H1 (cell line): Measurements from ENCODE around the gene MEX3D. TPM values are rescaled to one million over a fixed set of nuclear protein-coding genes. Genes with fewer than 3 reads are reported as not detected.

Experiments
- ATF3 ChIP-seq: IDR thresholded peaks from 2 replicates; pipeline ENCODE4 v1.6.1; 2011; ENCODE audit warnings: low read depth, mild to moderate bottlenecking, low read length; ENCODE audit not compliant: insufficient read depth
- BACH1 ChIP-seq: IDR thresholded peaks from 2 replicates; pipeline ENCODE4 v1.6.1; 2012; ENCODE audit warnings: low read length, improper control_type of control experiment
- CHD7 ChIP-seq: fragments of 300-600 bp; sonication (generic); IDR thresholded peaks from 2 replicates; pipeline ENCODE4 v1.7.1; 2012; ENCODE audit warnings: low read length, moderate library complexity, mild to moderate bottlenecking, inconsistent platforms; ENCODE audit not compliant: insufficient replicate concordance
- EGR1 ChIP-seq: IDR thresholded peaks from 2 replicates; pipeline ENCODE4 v1.6.1; 2011; ENCODE audit warnings: low read depth, low read length, borderline replicate concordance
- EP300 ChIP-seq, 2 experiments: IDR thresholded peaks; 1 replicate in 1 of 2; 2 replicates in 1 of 2; pipeline ENCODE4 v1.6.1; 2011 to 2012; ENCODE audit warnings: low read depth in 2 of 2, low read length in 2 of 2, mild to moderate bottlenecking in 2 of 2, borderline replicate concordance in 1 of 2, inconsistent platforms in 1 of 2, moderate library complexity in 1 of 2
- EZH2 ChIP-seq: fragments of 200-600 bp; sonication (generic); IDR thresholded peaks from 2 replicates; pipeline ENCODE4 v1.7.1; 2012; ENCODE audit warnings: low read depth, mild to moderate bottlenecking, moderate library complexity, low read length, inconsistent platforms; ENCODE audit not compliant: severe bottlenecking
- MAX ChIP-seq: IDR thresholded peaks from 2 replicates; pipeline ENCODE4 v1.6.1; 2012; ENCODE audit warnings: inconsistent platforms
- POLR2A ChIP-seq, 2 experiments: IDR thresholded peaks; 1 replicate in 1 of 2; 2 replicates in 1 of 2; pipeline ENCODE4 v1.6.1; 2011; ENCODE audit warnings: low read depth in 2 of 2, low read length in 2 of 2, mild to moderate bottlenecking in 2 of 2; ENCODE audit errors: control extremely low read depth in 1 of 2
- RFX5 ChIP-seq: IDR thresholded peaks from 2 replicates; pipeline ENCODE4 v1.6.1; 2011; ENCODE audit warnings: low read depth, low read length, improper control_type of control experiment, borderline replicate concordance
- TBP ChIP-seq: IDR thresholded peaks from 2 replicates; pipeline ENCODE4 v1.6.1; 2011; ENCODE audit warnings: low read depth, low read length, improper control_type of control experiment
- TCF12 ChIP-seq: IDR thresholded peaks from 2 replicates; pipeline ENCODE4 v1.6.1; 2011; ENCODE audit warnings: low read depth, mild to moderate bottlenecking, low read length
- polyA plus RNA-seq, 7 experiments: library from polyadenylated mRNA; depleted of rRNA in 3 of 7; stranded (reverse) in 5 of 7; unstranded in 2 of 7; fragments of >200 nt in 5 of 7; fragments of 200-250 nt in 2 of 7; gene quantifications; 1 replicate in 5 of 7; 2 replicates in 1 of 7; 4 replicates in 1 of 7; pipeline versions ENCODE4 v1.2.1 to v1.2.3, GENCODE V29; 2011 to 2013; ENCODE audit warnings: missing spikeins in 2 of 7, mixed read lengths in 2 of 7
- total RNA-seq: library from RNA; stranded (reverse); fragmentation: NEBNext Ultra II Directional; extraction: Animal tissue kit (Norgen Biotek cat#: 25700); gene quantifications from 2 replicates; pipeline ENCODE4 v1.2.1, GENCODE V29; 2021

MEX3D gene
- total and polyA plus RNA-seq, 2 of the 8 experiments (the other 6 are each of a cell fraction or from before 2014, with no cell fraction given): 20.8 to 78.8 TPM

GRCh38 chr19:1560286-1560882 lies 7.7 kb downstream of the MEX3D start (continued):
- TF ChIP-seq CHD7: no peak
- no peak for TF ChIP-seq BACH1
- TF ChIP-seq EGR1: no peak
- TF ChIP-seq EZH2: no peak
- TF ChIP-seq TBP: no peak
- no peak for TF ChIP-seq POLR2A (IDR thresholded peaks at IDR 0.05; ENCODE audit: control extremely low read depth in 1 of 2, low read depth in 2 of 2, low read length in 2 of 2)
- TF ChIP-seq RFX5: no peak
- TF ChIP-seq TCF12: no peak
- TF ChIP-seq EP300 (IDR thresholded peaks at IDR 0.05; ENCODE audit: borderline replicate concordance in 1 of 2, low read depth in 2 of 2, low read length in 2 of 2): no peak
- no peak for TF ChIP-seq MAX
- no peak for TF ChIP-seq ATF3
